SK-N-SH (cell line): ENCODE data around the gene HSPA1A. TPM values are rescaled to one million over a fixed set of nuclear protein-coding genes. Genes with fewer than 3 reads are reported as not detected.
A peak's percentile ranks its signal among the peaks of the same experiment; 100 is the strongest.

ENCODE experiments used
- CTCF ChIA-PET: fragments of 300-600, 350-600 bp; formaldehyde crosslinking; extraction: SDS; loops from one replicate; lab custom pipeline; 2021; lab: Yijun Ruan, JAX
- POLR2A ChIA-PET: fragments of 350-600 bp; sonication (Branson Sonifier 250); formaldehyde crosslinking; extraction: SDS; loops from one replicate; lab custom pipeline; 2020; ENCODE audit warnings: antibody characterized with exemption, inconsistent platforms; lab: Yijun Ruan, JAX
- DNase-seq: peaks from one replicate; pipeline ENCODE4 v3.0.0; 2012
- H2AFZ ChIP-seq: fragments of 200-600 bp; sonication (generic); 2 replicates; pipeline ENCODE4 v1.8.1; 2016; ENCODE audit warnings: antibody characterized with exemption, mild to moderate bottlenecking, low read depth
- H3F3A ChIP-seq: fragments of 200-600 bp; sonication (generic); replicated peaks from 2 replicates; pipeline ENCODE3; 2016; ENCODE audit warnings: antibody characterized with exemption, mild to moderate bottlenecking; ENCODE audit not compliant: insufficient read depth
- H3K27ac ChIP-seq, 2 experiments: fragments of 200-500 bp in 1 of 2; fragments of 200-600 bp in 1 of 2; sonication (Bioruptor generic) in 1 of 2; sonication (generic), shearing (Covaris generic) in 1 of 2; 2 replicates each; pipeline versions ENCODE4 v1.5.1 to v1.6.1; 2014 to 2016; ENCODE audit warnings: low read depth in 2 of 2, inconsistent platforms in 1 of 2, low read length in 1 of 2, mild to moderate bottlenecking in 1 of 2, mixed read lengths in 1 of 2
- H3K27me3 ChIP-seq: fragments of 200-600 bp; sonication (generic), shearing (Covaris generic); 2 replicates; pipeline ENCODE4 v1.6.1; 2016; ENCODE audit warnings: mixed run types; ENCODE audit not compliant: insufficient read depth
- H3K36me3 ChIP-seq, 2 experiments: fragments of 200-500 bp in 1 of 2; fragments of 200-600 bp in 1 of 2; sonication (Bioruptor generic) in 1 of 2; sonication (generic) in 1 of 2; replicated peaks in 1 of 2; 2 replicates each; pipeline versions ENCODE3 to v1.5.1; 2014 to 2016; ENCODE audit warnings: low read length in 1 of 2, mild to moderate bottlenecking in 1 of 2; ENCODE audit not compliant: insufficient read depth in 2 of 2, control insufficient read depth in 1 of 2
- H3K4me1 ChIP-seq, 2 experiments: fragments of 200-500 bp in 1 of 2; fragments of 200-600 bp in 1 of 2; sonication (Bioruptor generic) in 1 of 2; sonication (generic), shearing (Covaris generic) in 1 of 2; 2 replicates each; pipeline versions ENCODE4 v1.5.1 to v1.6.1; 2014 to 2016; ENCODE audit warnings: low read depth in 1 of 2, low read length in 1 of 2, mixed run types in 1 of 2; ENCODE audit not compliant: insufficient read depth in 2 of 2, control insufficient read depth in 1 of 2
- H3K4me2 ChIP-seq: fragments of 200-600 bp; sonication (generic), shearing (Covaris generic); 2 replicates; pipeline ENCODE4 v1.6.1; 2017; ENCODE audit warnings: mixed run types
- H3K4me3 ChIP-seq, 2 experiments: fragments of 200-500 bp in 1 of 2; fragments of 200-600 bp in 1 of 2; sonication (Bioruptor generic) in 1 of 2; sonication (generic), shearing (Covaris generic) in 1 of 2; 2 replicates each; pipeline versions ENCODE4 v1.5.1 to v1.8.1; 2014 to 2016; ENCODE audit warnings: low read depth in 2 of 2, inconsistent platforms in 1 of 2, low read length in 1 of 2, mild to moderate bottlenecking in 1 of 2, mixed read lengths in 1 of 2, moderate library complexity in 1 of 2
- H3K79me2 ChIP-seq: fragments of 200-600 bp; sonication (generic); 2 replicates; pipeline ENCODE4 v1.8.1; 2017; ENCODE audit warnings: mild to moderate bottlenecking; ENCODE audit not compliant: insufficient read depth
- H3K9ac ChIP-seq: fragments of 200-600 bp; sonication (generic); 2 replicates; pipeline ENCODE4 v1.6.1; 2017; ENCODE audit warnings: mixed run types
- H3K9me2 ChIP-seq: fragments of 200-600 bp; sonication (generic); 2 replicates; pipeline ENCODE4 v1.6.1; 2017; ENCODE audit warnings: mixed run types
- H3K9me3 ChIP-seq: fragments of 200-600 bp; sonication (generic); 2 replicates; pipeline ENCODE4 v1.6.1; 2017; ENCODE audit warnings: mixed run types, mild to moderate bottlenecking, moderate library complexity
- H4K20me1 ChIP-seq: fragments of 200-600 bp; sonication (generic); 2 replicates; pipeline ENCODE4 v1.6.1; 2017; ENCODE audit warnings: mild to moderate bottlenecking, mixed run types; ENCODE audit not compliant: insufficient read depth
- CHD2 ChIP-seq: fragments of 150-350 bp; IDR thresholded peaks from 2 replicates; pipeline ENCODE4 v1.6.1; 2018; ENCODE audit warnings: low read length; ENCODE audit not compliant: partially characterized antibody
- EZH2phosphoT487 ChIP-seq: fragments of 200-600 bp; sonication (generic); IDR thresholded peaks from 2 replicates; pipeline ENCODE4 v1.6.1; 2017; ENCODE audit warnings: low read depth, mixed run types, mild to moderate bottlenecking, antibody characterized with exemption, moderate library complexity, borderline replicate concordance
- FOXJ3 ChIP-seq: sonication (generic); formaldehyde crosslinking; IDR thresholded peaks from 2 replicates; pipeline ENCODE4 v1.5.1; 2020; ENCODE audit warnings: mild to moderate bottlenecking, missing genetic modification reagents
- JUND ChIP-seq: IDR thresholded peaks from 2 replicates; pipeline ENCODE4 v1.4.0; 2012
- MEF2A ChIP-seq: IDR thresholded peaks from 2 replicates; pipeline ENCODE4 v1.4.0; 2012; ENCODE audit warnings: low read depth, borderline replicate concordance
- MXI1 ChIP-seq: IDR thresholded peaks from 2 replicates; pipeline ENCODE4 v1.6.1; 2012; ENCODE audit warnings: mild to moderate bottlenecking, low read depth, low read length, improper control_type of control experiment
- POLR2AphosphoS5 ChIP-seq: IDR thresholded peaks from 2 replicates; pipeline ENCODE4 v1.6.1; 2012; ENCODE audit warnings: low read depth, low read length
- REST ChIP-seq: IDR thresholded peaks from 2 replicates; pipeline ENCODE4 v1.6.1; 2012; ENCODE audit warnings: mild to moderate bottlenecking, low read depth, low read length, moderate library complexity
- RFX5 ChIP-seq: IDR thresholded peaks from 2 replicates; pipeline ENCODE4 v1.6.1; 2012; ENCODE audit warnings: mild to moderate bottlenecking, improper control_type of control experiment, low read length
- SIN3A ChIP-seq: IDR thresholded peaks from 2 replicates; pipeline ENCODE4 v1.6.1; 2012; ENCODE audit warnings: low read depth, mild to moderate bottlenecking, low read length, moderate library complexity, borderline replicate concordance
- YY1 ChIP-seq: IDR thresholded peaks from 2 replicates; pipeline ENCODE4 v1.4.0; 2012; ENCODE audit warnings: low read depth, mild to moderate bottlenecking
- WGBS: methylation state at CpG from one replicate; pipeline ENCODE4 v1.1.6; 2017; ENCODE audit warnings: low lambda C conversion rate; 5-methylcytosine and 5-hydroxymethylcytosine counted together
- polyA plus RNA-seq, 3 experiments: library from polyadenylated mRNA; depleted of rRNA; stranded (reverse); fragments of >200 nt; gene quantifications; 2 replicates each; pipeline ENCODE4 v1.2.3, GENCODE V29; 2012
- TF ChIP-seq, protein P1 (sequence below): IDR thresholded peaks from 2 replicates; pipeline ENCODE4 v1.4.0; 2012; ENCODE audit warnings: low read depth, borderline replicate concordance
- TF ChIP-seq, protein P2 (sequence below): IDR thresholded peaks from 2 replicates; pipeline ENCODE4; 2012

Gene HSPA1A
- polyA plus RNA-seq, 1 of the 3 experiments (the other 2 are of a cell fraction): 119 TPM

GRCh38 chr6:31795616-31796298, 19.6 kb upstream of the HSPA1A start, which contains the start of gene VARS1 (continued):
- TF ChIP-seq, protein P1, sequence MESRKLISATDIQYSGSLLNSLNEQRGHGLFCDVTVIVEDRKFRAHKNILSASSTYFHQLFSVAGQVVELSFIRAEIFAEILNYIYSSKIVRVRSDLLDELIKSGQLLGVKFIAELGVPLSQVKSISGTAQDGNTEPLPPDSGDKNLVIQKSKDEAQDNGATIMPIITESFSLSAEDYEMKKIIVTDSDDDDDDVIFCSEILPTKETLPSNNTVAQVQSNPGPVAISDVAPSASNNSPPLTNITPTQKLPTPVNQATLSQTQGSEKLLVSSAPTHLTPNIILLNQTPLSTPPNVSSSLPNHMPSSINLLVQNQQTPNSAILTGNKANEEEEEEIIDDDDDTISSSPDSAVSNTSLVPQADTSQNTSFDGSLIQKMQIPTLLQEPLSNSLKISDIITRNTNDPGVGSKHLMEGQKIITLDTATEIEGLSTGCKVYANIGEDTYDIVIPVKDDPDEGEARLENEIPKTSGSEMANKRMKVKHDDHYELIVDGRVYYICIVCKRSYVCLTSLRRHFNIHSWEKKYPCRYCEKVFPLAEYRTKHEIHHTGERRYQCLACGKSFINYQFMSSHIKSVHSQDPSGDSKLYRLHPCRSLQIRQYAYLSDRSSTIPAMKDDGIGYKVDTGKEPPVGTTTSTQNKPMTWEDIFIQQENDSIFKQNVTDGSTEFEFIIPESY: no peak
- TF ChIP-seq, protein P2, sequence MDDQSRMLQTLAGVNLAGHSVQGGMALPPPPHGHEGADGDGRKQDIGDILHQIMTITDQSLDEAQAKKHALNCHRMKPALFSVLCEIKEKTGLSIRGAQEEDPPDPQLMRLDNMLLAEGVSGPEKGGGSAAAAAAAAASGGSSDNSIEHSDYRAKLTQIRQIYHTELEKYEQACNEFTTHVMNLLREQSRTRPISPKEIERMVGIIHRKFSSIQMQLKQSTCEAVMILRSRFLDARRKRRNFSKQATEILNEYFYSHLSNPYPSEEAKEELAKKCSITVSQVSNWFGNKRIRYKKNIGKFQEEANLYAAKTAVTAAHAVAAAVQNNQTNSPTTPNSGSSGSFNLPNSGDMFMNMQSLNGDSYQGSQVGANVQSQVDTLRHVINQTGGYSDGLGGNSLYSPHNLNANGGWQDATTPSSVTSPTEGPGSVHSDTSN: no peak
- TF ChIP-seq SIN3A (peak; percentile 91; the same call in 1 of the 2 replicates), REST (no peak), MXI1 (peak; percentile 99), FOXJ3 (CRISPR knock-in tag) (no peak), MEF2A (no peak), EZH2phosphoT487 (no peak), CHD2 (no peak)

- CTCF ChIA-PET: interaction anchor here (1.0 to 2.8 kb wide), 6 partner anchors 9 to 199 kb away, joined by 3 to 37 read pairs (median 10); partner anchors contain the start of genes HSPA1A, HSPA1L, LSM2 and LY6G5B
- Histone ChIP-seq H3K4me2 (no peak overlapping the region), H4K20me1 (no peaks in the 10 kb centered on the region), H3K9me3 (no peaks in the 10 kb centered on the region), H3K4me3 (no peak overlapping the region), H3F3A (peaks cover 20% of the 10 kb centered on the region), H3K27me3 (no peaks in the 10 kb centered on the region), H3K4me1 (peaks cover 3 to 12% of the 10 kb centered on the region in 2 experiments; a peak in 3 of 4 replicates), H3K36me3 (peaks cover 8 to 14% of the 10 kb centered on the region in 2 experiments), H3K9me2 (no peaks in the 10 kb centered on the region), H3K9ac (no peak overlapping the region), H3K27ac (peak overlapping the region in 1 of 2 experiments; percentile 1; a peak in 1 of 4 replicates), H3K79me2 (peaks cover 39% of the 10 kb centered on the region), H2AFZ (no peak overlapping the region)
- no peak for TF ChIP-seq POLR2AphosphoS5
- TF ChIP-seq RFX5: no peak
- no peak for TF ChIP-seq FOXJ3 (CRISPR knock-in tag)
- TF ChIP-seq JUND: no peak
- no peak for TF ChIP-seq YY1
- TF ChIP-seq EZH2phosphoT487: no peak
- TF ChIP-seq REST: no peak
- POLR2A ChIA-PET: interaction anchor here (1.4 to 1.5 kb wide), 2 partner anchors 10 to 18 kb away, joined by 7 read pairs; partner anchors contain the start of genes HSPA1A, HSPA1L and LSM2
- DNase-seq: no peak
- 92% methylated on average over 2 of the region's 2 CpGs for WGBS
These were observed 18.4 kb upstream of the HSPA1A start for GRCh38 chr6:31796993-31797385.
